Measurements from ENCODE around the gene SGMS2.

Gene SGMS2

DNA sequence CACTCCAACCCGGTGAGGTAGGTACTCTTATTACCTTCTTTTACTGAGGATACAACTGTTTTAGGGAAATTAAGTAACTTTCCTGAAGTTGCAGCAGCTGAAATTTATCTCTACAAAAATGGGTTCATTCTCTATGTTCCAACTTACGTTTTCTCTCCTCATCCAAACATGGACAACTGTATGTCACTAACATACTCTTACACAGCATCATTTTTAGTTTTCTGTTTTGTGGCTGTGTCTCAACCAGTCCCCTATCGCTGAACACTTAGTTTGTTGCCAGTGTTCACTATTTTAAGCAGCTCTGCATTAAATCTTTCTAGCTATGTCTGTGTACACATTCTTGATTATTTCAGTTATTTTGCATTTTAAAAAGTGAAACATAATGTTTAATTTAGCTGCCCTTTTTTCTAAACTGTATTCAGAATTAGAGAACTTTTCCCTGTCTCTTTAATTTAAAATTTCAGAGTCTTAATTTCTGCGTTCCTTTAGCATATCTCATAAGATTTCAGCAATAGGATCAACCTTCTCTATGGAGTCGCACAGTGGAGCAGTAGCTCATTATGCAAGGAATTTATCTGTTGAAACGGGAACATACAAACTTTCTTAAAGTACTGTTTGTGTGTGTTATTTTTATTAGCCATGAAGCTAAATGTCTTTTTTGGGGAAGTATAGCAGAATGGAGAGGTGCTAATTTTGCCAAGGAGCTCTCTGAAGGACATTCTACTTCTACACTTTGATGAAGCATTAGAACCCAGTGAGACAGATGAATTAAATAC lies 3.8 kb downstream of the SGMS2 start:
- in situ Hi-C loops (cut with MboI; ENCODE audit: low sequenced_read_pairs) = no loop called here

DNA sequence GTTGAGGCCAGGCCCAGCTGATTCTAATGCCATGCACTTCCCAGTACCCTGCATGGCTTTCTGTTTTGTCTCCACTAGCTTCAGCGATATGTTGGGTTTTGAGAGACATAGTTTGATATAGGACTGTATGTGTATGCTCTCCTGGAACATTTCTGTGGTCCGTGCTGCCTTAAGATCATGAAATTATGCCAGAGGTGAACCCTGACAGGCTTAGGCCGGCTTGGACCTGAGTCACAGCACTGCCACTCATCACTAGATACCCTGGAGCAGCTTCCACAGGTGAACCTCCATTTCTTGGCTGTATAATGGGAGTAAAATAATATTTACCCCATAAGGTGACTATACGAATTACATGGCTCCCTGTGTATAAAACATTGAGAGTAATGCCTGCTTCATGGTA lies 6.4 kb downstream of the SGMS2 start:
- in situ Hi-C loops (cut with MboI; ENCODE audit: low sequenced_read_pairs) = no loop called here

DNA sequence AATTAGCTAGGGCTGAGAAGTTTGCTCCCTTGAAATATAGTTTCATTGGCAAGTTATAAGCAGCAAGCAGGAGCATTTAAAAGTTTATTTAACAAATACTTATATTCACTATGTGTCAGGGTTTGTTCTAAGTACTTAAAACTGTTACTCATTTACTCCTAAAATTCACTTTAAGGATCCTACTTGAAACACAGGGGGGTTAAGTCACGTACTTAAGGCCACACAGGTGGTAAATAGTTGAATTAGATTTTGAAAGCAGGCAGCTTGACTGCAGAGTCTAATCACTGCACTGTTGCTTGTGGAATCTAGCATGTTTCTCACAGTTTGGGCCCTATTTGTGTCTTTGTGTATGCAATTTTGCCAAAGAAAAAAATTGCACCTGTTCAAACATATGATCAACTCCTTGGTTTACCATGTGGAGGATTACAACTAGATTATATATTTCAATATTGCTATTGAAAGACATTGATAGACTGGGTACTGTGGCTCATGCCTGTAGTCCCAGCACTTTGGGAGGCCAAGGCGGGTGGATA lies 7.6 kb downstream of the SGMS2 start:
- in situ Hi-C loops (cut with MboI; ENCODE audit: low sequenced_read_pairs) = no loop called here

DNA sequence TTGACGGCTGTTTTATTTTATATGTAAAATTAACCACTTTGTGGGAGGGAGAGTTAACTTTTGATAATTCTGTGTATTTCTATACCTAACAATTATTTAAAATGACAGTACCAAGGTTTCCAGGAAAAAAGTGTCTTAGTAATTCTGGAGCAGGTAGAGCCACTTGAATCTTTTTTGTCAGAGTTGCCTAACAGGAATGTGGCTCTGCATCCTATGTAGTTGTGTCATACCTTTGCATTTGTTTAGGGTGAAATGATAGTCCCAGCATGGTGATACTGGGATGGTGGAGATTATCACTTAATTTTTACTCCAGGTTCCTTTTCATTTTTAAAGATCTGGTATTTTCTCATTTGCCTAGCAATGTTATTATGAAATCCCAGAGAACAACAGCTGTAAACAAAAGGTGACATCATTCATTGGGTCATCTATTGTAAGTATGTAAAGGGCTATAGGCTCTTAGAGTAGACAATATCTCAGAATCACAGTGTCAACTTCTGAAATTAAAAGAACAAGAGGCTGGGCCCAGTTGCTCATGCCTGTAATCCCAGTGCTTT lies 9.6 kb downstream of the SGMS2 start:
- in situ Hi-C loops (cut with MboI; ENCODE audit: low sequenced_read_pairs) = no loop called here

DNA sequence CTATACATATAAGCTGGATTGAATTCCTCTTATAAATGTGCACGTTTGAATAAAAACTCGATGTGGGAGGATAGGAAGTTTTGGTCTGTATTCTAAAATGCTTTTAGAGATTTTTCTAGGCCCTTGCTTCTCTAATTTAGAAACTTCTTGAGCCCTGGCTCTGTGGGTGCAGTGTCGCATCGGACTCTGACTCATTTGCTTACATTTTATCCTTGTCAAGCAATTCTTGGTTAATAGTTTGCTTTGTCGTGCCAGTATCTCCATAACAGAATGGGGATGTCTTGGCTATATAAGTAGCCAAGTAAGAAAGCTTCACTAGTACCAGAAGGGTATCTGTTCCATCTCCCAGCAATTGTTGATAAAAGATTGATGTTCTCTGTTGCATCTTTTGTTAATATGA lies 10.7 kb downstream of the SGMS2 start:
- in situ Hi-C loops (cut with MboI; ENCODE audit: low sequenced_read_pairs) = no loop called here

DNA sequence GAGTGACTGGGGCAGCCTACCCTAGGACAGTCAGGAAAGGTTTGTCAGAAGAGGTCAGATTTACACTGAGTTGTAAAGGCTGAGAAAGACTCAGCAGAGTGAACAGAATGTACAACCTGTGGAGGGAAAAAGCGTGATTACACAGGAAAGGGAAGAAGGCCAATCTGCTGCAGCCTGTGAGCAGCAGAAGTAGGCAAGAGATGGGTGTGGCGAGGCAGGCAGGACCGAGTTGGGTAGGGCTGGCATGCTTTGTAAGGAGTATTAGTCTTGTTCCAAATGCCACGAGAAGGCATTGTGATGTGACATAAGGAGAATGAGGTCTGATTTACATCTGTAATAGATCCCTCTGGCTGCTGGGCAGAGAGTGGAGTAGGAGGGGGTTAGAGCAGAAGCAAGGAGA lies 12.6 kb downstream of the SGMS2 start:
- in situ Hi-C loops (cut with MboI; ENCODE audit: low sequenced_read_pairs) = no loop called here

DNA sequence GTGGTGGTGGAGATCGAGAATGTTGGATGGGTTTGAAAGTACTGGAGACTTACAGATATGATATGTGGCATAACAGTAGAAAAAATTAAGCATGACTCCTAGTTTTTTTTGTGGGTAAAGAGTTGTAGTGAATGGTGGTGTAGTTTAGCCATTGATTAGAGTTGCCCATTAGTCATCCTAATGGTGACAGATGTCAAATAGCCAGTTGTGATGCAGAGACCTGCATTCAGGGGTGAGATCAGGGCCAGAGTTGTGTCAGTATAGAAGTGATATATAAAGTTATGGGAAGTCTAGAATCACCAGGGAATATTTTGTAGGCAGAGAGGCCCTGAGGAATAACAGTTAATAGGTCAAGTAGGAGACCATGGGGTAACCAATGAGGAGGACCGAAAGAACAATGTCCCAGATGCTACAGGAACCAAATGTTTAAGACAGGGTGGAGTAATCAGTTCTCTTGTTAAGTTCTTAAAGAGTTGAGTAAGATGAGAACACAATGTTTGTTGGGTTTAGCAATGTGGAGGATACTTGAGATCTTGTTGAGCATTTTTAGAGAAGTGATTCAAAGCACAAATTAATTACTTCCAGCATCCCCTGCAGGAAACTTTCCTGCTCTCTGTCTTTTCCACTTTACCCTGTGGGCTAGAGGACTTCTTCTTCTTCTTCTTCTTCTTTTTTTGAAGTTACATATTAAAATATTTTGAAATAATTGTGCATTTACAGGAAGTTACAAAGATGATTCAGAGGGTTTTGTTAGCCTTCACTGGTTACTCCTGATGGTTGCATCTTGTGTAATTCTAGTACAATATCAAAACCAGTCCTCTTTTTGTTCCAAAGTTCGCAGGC lies 13.3 kb downstream of the SGMS2 start:
- in situ Hi-C loops (cut with MboI; ENCODE audit: low sequenced_read_pairs) = no loop called here

DNA sequence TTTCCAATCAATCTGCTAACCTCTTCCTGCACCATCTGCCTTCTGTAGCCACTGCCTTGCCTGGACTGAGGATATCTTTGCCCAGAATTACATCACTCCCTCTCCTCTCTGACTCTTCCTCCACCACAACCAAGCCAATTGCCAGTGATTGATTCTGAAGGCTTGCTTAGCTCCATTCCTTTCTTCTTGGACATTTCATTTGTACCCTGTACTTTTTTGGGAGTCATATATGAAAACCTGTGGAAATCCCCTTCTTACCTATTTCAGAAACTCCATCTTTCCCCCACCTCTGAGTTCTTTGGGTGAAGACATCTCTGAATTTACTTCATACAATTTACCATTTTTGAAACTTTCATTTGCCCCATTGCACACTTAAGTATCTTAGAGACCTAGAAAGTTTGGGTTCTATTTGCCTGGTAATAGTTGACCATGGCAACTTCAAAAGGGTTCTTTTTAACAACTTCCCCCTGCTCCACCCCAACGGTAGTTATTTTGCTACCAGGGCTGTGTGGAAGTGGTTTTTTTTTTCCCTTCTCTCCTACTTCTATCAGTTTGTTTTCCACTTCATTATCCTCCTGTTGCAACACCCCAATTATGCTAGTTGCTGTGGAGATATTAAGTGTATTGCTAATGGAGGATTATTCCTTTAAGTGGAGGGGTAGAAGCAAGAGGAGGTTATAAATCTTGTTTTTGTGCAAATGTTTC lies 14.3 kb downstream of the SGMS2 start:
- in situ Hi-C loops (cut with MboI; ENCODE audit: low sequenced_read_pairs) = no loop called here

DNA sequence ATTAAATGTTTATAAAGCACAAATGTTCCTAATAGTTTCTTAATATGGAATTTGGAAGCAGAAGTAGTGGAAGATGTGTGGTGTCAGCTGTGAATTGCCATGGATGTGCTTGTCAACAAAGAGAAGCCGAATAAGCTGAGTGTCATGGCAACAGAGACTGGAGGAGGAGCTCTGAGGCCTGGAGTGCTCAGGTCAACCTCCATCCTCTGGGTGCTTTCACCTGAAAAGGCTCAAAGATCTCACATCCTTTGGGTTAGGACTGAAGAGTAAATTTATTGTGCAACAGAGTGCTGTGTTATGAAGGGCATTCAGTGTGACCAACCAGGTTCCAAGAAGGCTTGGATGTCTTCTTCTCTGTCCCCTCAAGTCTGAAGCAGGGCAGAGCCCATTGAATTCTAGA lies 18.7 kb downstream of the SGMS2 start:
- in situ Hi-C loops (cut with MboI; ENCODE audit: low sequenced_read_pairs) = no loop called here

DNA sequence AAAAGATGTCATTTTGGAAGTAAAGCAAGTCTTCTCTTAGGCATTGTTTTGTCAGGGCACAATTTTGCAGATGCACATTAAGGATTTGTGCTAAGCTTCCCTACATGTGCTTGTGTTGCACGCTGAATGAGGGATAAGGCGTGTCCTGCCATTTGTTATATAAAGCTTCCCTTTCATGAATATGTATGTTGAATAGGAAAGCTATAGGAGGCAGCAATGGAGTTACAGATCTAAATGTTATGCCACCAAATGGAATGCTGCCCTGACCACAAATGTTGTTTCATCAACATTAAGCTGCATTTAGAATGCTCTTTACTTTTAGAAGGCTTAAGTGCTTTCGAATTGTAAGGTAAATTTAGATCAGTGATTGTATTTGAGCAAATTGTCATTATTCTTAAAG lies 20.9 kb downstream of the SGMS2 start:
- in situ Hi-C loops (cut with MboI; ENCODE audit: low sequenced_read_pairs) = no loop called here

DNA sequence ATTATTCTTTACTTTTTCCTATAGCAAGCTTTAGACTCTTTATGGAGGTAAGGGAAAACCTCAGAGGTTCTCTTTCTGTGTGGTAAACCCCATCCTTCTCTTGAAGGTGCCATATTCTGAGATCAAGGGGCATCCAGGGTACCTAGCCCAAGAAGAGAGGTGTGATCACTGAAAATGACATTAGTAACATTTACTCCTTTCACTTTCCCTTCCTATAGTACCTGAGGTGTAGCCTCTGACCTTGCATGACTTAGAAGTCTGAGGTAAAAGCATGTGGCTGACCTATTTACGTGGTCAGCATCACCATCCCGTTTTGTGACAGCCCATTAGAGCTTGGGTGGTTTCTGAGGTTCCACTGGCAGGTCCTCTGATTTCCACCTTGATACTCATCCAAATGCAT lies 25.7 kb downstream of the SGMS2 start:
- in situ Hi-C loops (cut with MboI; ENCODE audit: low sequenced_read_pairs) = no loop called here

DNA sequence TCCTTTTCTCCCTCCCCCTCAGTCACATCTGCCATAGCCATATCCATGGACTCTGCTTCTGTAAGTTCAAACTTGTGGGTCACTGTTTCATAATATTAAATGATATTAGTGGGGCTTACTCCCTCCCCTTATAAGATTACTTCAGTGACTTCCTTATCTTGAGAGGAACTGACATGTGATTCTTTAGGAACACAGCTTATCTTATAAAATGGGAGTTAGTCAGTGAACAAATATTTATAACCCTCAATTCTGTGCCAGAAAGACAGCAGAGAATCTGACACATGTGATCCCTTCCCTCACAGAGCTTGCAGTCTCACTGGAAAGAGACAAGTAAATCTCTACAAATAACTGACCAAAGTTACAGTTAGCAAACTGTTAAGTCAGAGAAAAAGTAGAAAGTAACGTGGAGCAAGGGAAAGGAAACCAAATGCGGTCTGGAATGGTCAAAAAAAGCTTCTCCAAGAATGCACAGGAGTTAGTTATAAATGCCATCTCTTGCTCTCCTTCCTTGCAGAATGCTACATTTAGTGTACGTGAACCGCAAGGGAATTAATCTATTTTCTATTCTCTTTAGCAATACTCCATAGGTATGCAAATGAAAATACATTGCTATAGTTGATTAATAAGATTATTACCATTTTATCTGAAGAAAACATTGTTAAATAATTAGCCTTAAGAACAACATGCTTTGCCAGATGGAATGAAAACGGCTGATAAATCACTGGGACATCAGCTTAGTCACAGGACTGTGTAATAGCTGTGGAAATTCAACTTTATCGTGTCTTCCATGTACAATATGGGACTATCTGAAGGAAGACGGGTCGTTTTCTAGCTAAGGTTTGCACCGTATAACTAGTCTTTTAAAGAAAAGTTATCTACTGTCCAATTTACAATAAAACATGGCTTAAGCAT lies 29.0 kb downstream of the SGMS2 start:
- in situ Hi-C loops (cut with MboI; ENCODE audit: low sequenced_read_pairs) = no loop called here

DNA sequence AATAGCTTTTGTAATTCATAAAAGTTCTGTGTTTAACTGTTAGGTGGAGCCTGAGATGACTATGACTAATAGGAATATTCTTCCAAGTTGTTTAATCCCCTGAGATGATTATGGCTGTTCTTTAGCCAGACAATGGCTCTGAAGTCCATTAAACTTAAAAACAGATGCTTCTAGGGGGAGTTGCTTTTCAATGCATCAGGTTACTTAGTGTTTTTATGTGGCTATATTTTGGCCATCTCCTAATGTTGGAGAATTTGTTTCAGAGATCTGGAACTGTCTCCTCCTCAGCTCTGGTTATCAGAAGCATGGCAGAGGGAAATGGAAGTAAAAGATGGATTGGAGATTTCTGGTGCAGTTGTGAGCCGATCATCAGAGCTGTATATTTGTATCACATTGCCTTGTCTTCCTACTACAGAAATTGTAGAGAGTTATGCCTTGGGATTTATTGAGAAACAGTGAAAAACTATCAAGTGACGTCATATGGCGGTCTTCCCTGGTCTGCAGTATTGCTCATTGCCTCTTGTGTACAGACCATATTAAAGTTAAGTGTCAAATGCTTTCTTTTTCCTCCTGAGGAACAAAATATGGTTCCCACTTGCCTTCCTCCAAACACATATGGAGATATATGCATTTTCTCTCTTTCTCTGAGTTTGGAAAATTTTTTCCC lies 29.8 kb downstream of the SGMS2 start:
- in situ Hi-C loops (cut with MboI; ENCODE audit: low sequenced_read_pairs) = no loop called here

DNA sequence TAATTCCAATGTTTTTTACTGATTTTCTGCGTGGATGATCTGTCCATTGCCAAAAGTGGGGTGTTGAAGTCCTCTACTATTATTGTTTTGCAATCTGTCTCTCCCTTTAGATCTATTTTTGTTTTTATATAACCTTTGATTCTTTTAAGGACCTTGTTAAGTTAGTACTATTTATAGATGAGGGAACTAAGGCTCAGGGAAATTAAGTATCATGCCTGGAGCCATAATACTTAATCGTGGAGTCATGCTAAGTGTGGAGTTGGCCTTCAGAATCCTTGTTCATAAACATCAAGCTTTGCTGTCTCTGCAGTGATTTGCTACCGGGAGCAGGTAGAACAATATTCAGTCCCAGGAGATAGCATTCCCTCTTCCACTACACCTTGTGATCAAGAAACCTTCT lies 31.0 kb downstream of the SGMS2 start:
- in situ Hi-C loops (cut with MboI; ENCODE audit: low sequenced_read_pairs) = no loop called here

DNA sequence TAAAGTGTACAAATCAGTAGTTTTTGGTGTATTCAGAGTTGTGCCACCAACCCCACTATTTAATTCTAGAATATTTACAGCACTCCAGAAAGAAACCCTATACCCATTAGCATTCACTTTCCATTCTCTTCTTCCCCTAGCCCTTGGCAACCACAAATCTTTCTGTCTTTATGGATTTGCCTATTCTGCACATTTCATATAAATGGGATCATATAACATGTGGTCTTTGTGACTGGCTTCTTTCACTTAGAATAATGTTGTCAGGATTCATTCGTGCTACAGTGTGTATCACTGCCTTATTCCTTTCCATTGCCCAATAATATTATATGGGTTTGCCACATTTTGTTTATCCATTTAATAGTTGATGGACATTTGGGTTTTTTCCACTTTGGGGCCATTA lies 32.2 kb downstream of the SGMS2 start:
- in situ Hi-C loops (cut with MboI; ENCODE audit: low sequenced_read_pairs) = no loop called here

DNA sequence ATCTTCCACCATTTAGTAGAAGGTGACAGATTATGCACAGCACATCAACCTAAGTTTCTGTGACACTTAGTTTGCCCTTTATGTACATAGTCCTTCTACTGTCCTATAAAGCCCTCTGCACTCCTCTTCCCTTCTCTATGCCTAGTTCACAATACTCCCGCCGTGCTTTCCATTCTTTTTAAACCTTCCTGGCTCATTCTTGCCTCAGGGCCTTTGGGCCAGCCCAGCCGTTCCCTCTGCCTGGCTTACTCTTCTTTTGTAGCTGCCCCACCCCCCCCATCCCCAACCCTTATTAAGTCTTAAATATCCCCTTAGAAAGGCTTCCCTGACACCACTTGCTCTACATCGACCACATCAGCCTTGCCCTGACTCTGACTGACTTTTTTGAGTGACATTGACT lies 33.0 kb downstream of the SGMS2 start:
- in situ Hi-C loops (cut with MboI; ENCODE audit: low sequenced_read_pairs) = no loop called here

DNA sequence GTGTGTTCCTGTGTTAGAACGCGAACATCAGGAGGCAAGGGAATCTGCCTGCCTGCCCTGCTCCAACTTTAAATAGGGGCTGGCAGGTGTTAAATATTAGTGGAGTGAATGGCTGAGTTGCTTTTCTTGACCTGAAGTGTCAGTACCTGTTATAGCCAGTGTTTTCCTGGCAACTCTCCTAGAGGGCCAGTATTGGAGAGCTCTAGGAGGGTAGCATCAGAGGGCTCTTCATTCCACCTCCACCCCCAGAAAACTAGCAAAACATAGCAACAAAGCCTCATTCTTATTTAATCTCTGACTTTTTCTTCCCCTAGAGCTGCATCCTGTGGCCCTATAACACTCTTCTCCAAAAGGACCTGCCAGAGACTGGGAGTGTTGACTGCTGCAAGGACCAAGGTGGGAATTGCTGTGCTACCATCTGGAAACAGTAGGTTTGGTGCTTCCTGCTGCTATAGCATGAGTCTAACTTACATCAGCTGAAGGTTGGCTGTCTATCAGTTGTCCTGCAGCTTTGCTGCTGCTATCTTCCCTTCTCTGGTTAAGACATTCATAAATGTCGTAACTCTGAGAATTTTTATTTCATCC lies 33.5 kb downstream of the SGMS2 start:
- in situ Hi-C loops (cut with MboI; ENCODE audit: low sequenced_read_pairs) = no loop called here

DNA sequence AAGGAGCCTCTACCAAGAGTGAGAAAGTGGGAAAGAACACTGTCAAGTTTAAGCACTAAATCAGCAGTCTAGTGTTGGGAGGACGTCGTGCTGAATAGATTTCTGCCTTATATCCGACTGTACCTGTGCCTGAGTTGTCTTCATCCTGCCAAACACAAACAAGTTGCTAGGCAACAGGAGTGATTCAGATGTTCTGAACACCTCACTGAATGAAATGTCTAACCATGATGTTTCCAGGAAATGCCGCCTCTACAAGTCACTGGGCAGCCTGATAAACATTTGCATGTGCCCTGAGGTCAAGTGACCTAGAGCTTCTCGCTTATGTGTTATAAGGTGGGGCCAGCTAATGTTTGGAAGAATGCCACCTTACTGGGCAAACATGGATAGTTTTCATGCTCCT lies 37.9 kb downstream of the SGMS2 start:
- in situ Hi-C loops (cut with MboI; ENCODE audit: low sequenced_read_pairs) = no loop called here

DNA sequence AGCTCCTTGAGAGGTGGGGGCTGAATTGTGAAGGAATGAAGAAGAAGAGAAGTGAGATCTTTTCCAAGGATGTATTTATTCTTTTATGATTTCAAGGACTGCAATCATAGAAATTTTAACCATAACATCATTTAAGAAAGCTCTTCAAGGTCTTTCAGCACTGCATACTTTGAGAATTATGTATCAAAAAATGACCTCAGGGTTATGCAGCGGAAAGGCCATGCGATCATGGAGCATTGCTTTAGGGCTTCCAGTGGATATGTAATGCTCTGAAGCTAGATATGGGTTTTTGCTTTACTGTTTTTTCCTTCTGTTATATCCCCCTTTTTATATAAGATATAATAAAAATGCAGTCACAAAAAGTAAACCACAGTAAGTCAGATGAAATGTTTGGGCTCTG lies 38.7 kb downstream of the SGMS2 start:
- in situ Hi-C loops (cut with MboI; ENCODE audit: low sequenced_read_pairs) = no loop called here

Data from HL-60/S4 (cell line).